Measurements from ENCODE around the gene VDR.

The VDR gene

DNA sequence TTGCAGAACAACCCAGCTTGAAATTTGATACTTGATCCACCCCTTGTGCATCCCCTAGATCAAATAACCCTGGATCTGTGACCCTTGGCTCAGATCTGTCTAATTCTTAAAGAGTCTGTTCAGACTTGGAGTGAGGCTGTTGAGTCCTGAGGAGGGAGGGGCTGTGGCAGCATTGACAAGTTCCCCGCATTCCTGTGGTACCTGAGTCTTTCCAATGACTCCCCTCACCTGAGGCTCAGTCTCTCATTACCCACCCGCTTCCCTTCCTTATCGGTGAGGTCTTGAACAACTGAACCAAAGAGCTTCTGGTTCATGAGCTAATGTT, 69.0 kb downstream of the VDR start:
- TF ChIP-seq CTCF (IDR thresholded peaks at IDR 0.05): no peak
- H3K4me3 ChIP-seq: no peak overlapping the region
- H3K27ac ChIP-seq: no peak overlapping the region
- no peak for DNase-seq (ENCODE audit: low spot score)

DNA sequence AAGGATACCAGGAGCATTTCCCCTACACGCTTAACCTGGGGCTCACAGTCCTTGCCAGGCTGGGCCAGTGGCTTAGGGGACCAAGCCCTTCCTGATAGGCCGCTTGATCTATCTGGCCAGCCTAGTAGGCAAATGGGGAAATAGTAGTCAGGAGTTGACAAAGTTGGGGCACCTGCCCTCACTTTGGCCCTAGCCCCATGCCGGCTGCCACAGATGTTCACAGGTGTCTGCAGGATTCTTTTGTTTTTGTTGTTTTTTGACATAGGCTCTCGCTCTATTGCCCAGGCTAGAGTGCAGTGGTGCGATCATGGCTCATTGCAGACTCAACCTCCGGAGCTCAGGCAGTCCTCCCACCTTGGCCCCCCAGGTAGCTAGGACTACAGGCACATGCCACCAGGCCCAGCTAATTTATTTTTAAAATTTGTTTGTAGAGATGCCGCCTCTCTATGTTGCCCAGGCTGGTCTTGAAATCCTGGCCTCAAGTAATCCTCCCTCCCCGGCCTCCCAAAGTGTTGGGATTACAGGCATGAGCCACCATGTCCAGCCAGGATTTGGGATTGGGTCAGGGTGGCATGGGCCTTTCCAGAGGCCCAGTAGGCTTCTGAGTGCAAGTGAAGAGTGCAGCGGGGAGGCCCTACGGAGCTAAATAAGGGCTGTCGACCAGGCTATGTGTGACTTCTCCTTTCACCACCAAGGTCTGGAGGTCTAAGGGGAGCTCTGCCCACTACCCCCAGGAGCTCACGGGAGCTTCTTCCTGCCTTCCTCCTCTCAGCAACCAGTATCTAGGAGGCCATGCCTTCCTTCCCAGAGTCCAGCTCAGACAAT, 69.6 kb downstream of the VDR start:
- DNase-seq (ENCODE audit: low spot score): no peak
- no peak for TF ChIP-seq CTCF (IDR thresholded peaks at IDR 0.05)
- H3K27ac ChIP-seq: peak overlapping the region in 1 of 2 donors; percentile 22
- no peak overlapping the region for H3K4me3 ChIP-seq

DNA sequence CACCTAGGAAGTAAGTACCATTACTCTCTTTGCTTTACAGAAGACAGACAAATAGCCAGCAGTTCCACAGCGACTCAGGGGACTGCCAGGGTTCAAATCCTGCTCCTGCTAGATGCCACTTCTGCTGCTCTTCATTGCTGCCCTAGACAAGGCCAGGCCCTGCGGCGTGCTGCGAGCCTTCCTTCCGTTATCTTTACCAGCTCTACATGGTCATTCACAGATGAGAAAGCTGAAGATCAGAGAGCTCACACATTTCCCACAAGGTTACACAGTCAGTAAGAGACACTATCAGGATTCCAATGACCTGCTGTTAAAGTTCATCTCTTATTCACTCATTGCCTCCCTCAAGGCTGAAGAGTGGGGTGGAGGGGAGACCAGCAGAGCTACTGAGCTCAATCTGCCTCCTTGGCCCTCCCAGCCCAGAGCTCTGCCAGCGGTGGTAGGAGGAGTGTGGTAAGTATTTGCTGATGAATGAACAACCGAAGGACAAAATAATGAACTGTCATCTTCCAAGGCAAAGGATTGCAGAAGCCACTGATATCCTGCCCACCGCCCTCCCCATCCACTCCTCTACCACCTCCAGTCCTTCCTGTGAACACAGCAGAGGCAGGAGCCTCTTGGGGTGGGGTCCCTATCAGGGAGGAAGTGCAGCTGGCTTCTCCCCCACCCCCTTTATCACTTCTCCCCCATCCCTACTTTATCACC, 70.4 kb downstream of the VDR start:
- TF ChIP-seq CTCF (IDR thresholded peaks at IDR 0.05): no peak
- no peak for DNase-seq (ENCODE audit: low spot score)
- Histone ChIP-seq H3K27ac (peak overlapping the region in 1 of 2 donors; percentile 22), H3K4me3 (no peak overlapping the region)

DNA sequence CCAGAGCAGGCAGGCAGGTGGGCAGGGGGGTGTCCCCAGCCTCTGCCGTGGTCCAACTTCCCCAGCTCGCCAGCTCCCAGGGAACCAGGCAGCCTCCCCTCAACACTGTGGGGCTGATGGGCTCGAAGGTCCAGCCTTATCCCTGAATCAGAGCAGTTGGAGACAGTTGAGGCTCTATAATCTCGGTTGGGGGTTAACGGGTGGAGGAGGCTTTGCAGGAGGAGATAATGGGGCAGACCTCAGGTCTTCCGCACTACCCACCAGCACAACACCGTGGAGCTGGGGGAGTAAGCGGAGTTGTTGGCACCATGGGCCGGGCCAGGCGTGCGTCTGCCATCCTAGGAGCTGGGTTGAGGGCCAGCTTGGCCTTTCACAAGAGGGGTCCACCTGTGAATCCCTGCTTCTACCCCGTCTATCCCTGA, 71.2 kb downstream of the VDR start:
- no peak for TF ChIP-seq CTCF (IDR thresholded peaks at IDR 0.05)
- H3K27ac ChIP-seq: no peak overlapping the region
- no peak for DNase-seq (ENCODE audit: low spot score)
- H3K4me3 ChIP-seq: no peak overlapping the region

GRCh38 chr12:47832263-47832933, 72.4 kb downstream of the VDR start:
- H3K27ac ChIP-seq: no peak overlapping the region
- no peak for DNase-seq (ENCODE audit: low spot score)
- no peak overlapping the region for H3K4me3 ChIP-seq
- TF ChIP-seq CTCF (IDR thresholded peaks at IDR 0.05): no peak

GRCh38 chr12:47829584-47829983, 75.2 kb downstream of the VDR start:
- Histone ChIP-seq H3K27ac (peak overlapping the region; percentile 69 to 89), H3K4me3 (no peak overlapping the region)
- no peak for DNase-seq (ENCODE audit: low spot score)
- no peak for TF ChIP-seq CTCF (IDR thresholded peaks at IDR 0.05)

All from coronary artery (tissue), 2 donors.